Thoracic aorta (tissue), 2 donors: ENCODE results near the gene LRRC15. TPM values are rescaled to one million over a fixed set of nuclear protein-coding genes. Genes with fewer than 3 reads are reported as not detected.

Source experiments
- ATAC-seq: fragments of 150-250 bp; one replicate; pipeline ENCODE4 v1.8.0; 2017; ENCODE audit warnings: low read depth; ENCODE audit not compliant: insufficient number of reproducible peaks, low FRiP score
- DNase-seq: peaks from one replicate; pipeline ENCODE4 v3.0.0-alpha.2; 2020; ENCODE audit warnings: low spot score
- H3K27ac ChIP-seq, 2 donors: fragments of 200-600 bp; sonication (generic); 1 replicate in 1 of 2; 2 replicates in 1 of 2; pipeline ENCODE4 v1.5.1; 2016; ENCODE audit warnings: mild to moderate bottlenecking in 2 of 2, moderate library complexity in 2 of 2
- H3K27me3 ChIP-seq: fragments of 200-600 bp; sonication (generic); replicated peaks from 2 replicates; pipeline ENCODE4 v1.6.0; 2016; ENCODE audit warnings: mild to moderate bottlenecking; ENCODE audit not compliant: insufficient read depth
- H3K36me3 ChIP-seq: fragments of 200-600 bp; sonication (generic); one replicate; pipeline ENCODE4 v1.5.1; 2016
- H3K4me1 ChIP-seq, 2 donors: fragments of 200-600 bp; sonication (generic); 1 replicate in 1 of 2; 2 replicates in 1 of 2; pipeline versions ENCODE4 v1.5.1 to v1.6.0; 2016; ENCODE audit warnings: low read depth in 2 of 2, mild to moderate bottlenecking in 1 of 2; ENCODE audit not compliant: control insufficient read depth in 1 of 2
- H3K4me3 ChIP-seq: fragments of 200-600 bp; sonication (generic); 2 replicates; pipeline ENCODE4 v1.5.1; 2016; ENCODE audit warnings: mild to moderate bottlenecking
- H3K9me3 ChIP-seq: fragments of 200-600 bp; sonication (generic); 2 replicates; pipeline ENCODE4 v1.5.1; 2016
- CTCF ChIP-seq: fragments of 200-600 bp; sonication (generic); IDR thresholded peaks from one replicate; pipeline ENCODE4 v1.5.1; 2019; ENCODE audit warnings: antibody characterized with exemption
- total RNA-seq, 2 donors: library from RNA; depleted of rRNA; stranded (reverse); fragments of >200 nt; gene quantifications; one replicate each; pipeline versions ENCODE4 v1.1.0 to v1.2.3, GENCODE V29; 2016

Gene LRRC15
- total RNA-seq, 2 donors from 2014 or later, result 0.27 TPM; not detected in 1

- DNase-seq (no peak), ATAC-seq (no peak)
- Histone ChIP-seq H3K9me3 (no peaks in the 10 kb centered on the region), H3K36me3 (no peaks in the 10 kb centered on the region), H3K27ac (no peak overlapping the region), H3K27me3 (no peaks in the 10 kb centered on the region), H3K4me1 (no peaks in the 10 kb centered on the region), H3K4me3 (no peak overlapping the region)
- TF ChIP-seq CTCF, result no peak
Measured at GRCh38 chr3:194306109-194306686, 63.3 kb downstream of the LRRC15 start.

GRCh38 chr3:194305356-194306108 is 64.0 kb downstream of the LRRC15 start:
- Histone ChIP-seq H3K4me3 (no peak overlapping the region), H3K27ac (no peak overlapping the region), H3K27me3 (no peaks in the 10 kb centered on the region), H3K9me3 (no peaks in the 10 kb centered on the region), H3K36me3 (no peaks in the 10 kb centered on the region), H3K4me1 (no peaks in the 10 kb centered on the region)
- no peak for ATAC-seq
- TF ChIP-seq CTCF, result no peak
- DNase-seq, result no peak

Other genes starting within 250 kb of the LRRC15 start
- gene HES1, start 233.6 kb downstream of the LRRC15 start, total RNA-seq, result 10 to 100 TPM; 29.3 to 60.5 TPM
- gene CPN2, start 18.4 kb downstream of the LRRC15 start, total RNA-seq, result not detected
- gene GP5, start 29.5 kb upstream of the LRRC15 start, total RNA-seq, result under 1 TPM in 1 of 2 donors, not detected in 1; 0.14 TPM
- 100 to 1,000 TPM; 188 to 361 TPM for gene ATP13A3, start 117.3 kb upstream of the LRRC15 start, total RNA-seq